ENCODE data around the gene ANXA10. TPM values are rescaled to one million over a fixed set of nuclear protein-coding genes. Genes with fewer than 3 reads are reported as not detected.

Gene ANXA10, protein sequence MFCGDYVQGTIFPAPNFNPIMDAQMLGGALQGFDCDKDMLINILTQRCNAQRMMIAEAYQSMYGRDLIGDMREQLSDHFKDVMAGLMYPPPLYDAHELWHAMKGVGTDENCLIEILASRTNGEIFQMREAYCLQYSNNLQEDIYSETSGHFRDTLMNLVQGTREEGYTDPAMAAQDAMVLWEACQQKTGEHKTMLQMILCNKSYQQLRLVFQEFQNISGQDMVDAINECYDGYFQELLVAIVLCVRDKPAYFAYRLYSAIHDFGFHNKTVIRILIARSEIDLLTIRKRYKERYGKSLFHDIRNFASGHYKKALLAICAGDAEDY
- not detected in 2 replicates for total RNA-seq

DNA sequence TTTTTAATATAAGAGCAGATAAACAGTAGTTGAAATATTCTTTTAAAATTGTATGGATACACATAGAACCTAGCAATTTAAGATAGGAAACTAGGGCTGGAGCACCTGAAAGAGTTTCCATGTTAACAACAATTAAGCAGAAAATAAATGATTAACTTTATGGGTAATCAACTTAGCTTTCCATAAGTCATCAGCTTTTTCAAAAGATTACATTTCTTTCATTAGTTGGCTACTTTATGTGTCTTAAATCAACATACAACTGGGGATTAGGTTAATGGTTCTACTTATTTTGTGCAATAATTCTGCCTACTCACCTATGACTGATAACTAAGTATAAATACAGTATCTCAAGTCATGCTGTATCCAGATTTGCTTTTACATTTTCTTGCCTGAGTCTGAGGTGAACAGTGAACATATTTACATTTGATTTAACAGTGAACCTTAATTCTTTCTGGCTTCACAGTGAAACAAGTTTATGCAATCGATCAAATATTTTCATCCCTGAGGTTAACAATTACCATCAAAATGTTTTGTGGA is at the start of gene ANXA10:
Gene ANXA10 (plus strand): TSS at position 362 of the 537 bp plus-strand sequence. CDS start 164 bp downstream, at position 526.

Other genes with a start within 250 kb of the ANXA10 start
- 26.2 and 29.5 TPM in 2 replicates for gene DDX60, start 226.2 kb downstream of the ANXA10 start, total RNA-seq

Measured in mammary microvascular endothelial cell (primary cell).